GM23338 (cell line): ENCODE results near the gene TMEM154.

Experiments
- EZH2phosphoT487 ChIP-seq: fragments of 200-600 bp; sonication (generic); IDR thresholded peaks from one replicate; pipeline ENCODE4 v1.8.1; 2018; ENCODE audit warnings: antibody characterized with exemption; ENCODE audit not compliant: unreplicated experiment
- POLR2AphosphoS5 ChIP-seq: IDR thresholded peaks from 2 replicates; pipeline ENCODE4 v1.6.1; 2016; ENCODE audit warnings: antibody characterized with exemption, low read depth
- TF ChIP-seq, protein P1 (sequence below), 2 experiments: fragments of 200-600 bp in 1 of 2; sonication (generic) in 1 of 2; conservative IDR thresholded peaks; 2 replicates each; pipeline versions ENCODE4 v1.5.1 to v1.6.1; 2016 to 2017; ENCODE audit warnings: antibody characterized with exemption in 2 of 2, low read depth in 2 of 2, mild to moderate bottlenecking in 2 of 2, moderate library complexity in 1 of 2

DNA sequence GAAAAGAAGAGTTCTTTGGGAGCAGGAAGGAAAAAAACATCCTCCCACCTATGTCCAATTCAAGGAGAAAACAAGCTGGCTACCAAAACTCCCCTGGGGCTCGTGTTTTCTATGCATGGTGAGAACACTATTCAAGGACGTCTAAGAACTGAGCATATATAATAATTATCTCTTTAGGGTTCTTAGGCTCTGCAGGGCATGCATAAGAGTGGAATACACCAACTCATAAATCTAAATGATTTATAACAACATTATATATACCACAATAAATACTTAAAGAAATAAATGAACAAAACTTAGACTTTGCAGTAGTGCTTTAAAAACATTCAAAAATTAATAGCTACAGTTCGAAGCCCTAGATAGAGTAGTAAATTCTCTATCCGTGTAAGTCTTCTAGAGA is 19.5 kb upstream of the TMEM154 start:
- TF ChIP-seq, protein P1, sequence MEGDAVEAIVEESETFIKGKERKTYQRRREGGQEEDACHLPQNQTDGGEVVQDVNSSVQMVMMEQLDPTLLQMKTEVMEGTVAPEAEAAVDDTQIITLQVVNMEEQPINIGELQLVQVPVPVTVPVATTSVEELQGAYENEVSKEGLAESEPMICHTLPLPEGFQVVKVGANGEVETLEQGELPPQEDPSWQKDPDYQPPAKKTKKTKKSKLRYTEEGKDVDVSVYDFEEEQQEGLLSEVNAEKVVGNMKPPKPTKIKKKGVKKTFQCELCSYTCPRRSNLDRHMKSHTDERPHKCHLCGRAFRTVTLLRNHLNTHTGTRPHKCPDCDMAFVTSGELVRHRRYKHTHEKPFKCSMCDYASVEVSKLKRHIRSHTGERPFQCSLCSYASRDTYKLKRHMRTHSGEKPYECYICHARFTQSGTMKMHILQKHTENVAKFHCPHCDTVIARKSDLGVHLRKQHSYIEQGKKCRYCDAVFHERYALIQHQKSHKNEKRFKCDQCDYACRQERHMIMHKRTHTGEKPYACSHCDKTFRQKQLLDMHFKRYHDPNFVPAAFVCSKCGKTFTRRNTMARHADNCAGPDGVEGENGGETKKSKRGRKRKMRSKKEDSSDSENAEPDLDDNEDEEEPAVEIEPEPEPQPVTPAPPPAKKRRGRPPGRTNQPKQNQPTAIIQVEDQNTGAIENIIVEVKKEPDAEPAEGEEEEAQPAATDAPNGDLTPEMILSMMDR (conservative IDR thresholded peaks at IDR 0.05; ENCODE audit: low read depth in 2 of 2): no peak
- no peak for TF ChIP-seq POLR2AphosphoS5
- TF ChIP-seq EZH2phosphoT487: no peak
